SK-MEL-5 (cell line): ENCODE data around the gene MLLT6. TPM values are rescaled to one million over a fixed set of nuclear protein-coding genes. Genes with fewer than 3 reads are reported as not detected.

Source experiments
- DNase-seq: peaks from one replicate; pipeline ENCODE4 v3.0.0-alpha.2; 2016; ENCODE audit warnings: low read depth, low spot score
- in situ Hi-C: cut with HindIII; loops from 2 replicates; pipeline ENCODE4 v1.10.0; 2016; ENCODE audit warnings: low sequenced_read_pairs, high pct_unique_total_duplicates, low pct_unique_long_range_greater_than_20kb
- total RNA-seq: library from RNA; depleted of rRNA; stranded (reverse); fragments of >200 nt; shearing (Covaris generic); gene quantifications from 2 replicates; pipeline ENCODE4 v1.2.3, GENCODE V29; 2014

The MLLT6 gene
- total RNA-seq, 1 experiment from 2014 or later = 18.7 TPM

DNA sequence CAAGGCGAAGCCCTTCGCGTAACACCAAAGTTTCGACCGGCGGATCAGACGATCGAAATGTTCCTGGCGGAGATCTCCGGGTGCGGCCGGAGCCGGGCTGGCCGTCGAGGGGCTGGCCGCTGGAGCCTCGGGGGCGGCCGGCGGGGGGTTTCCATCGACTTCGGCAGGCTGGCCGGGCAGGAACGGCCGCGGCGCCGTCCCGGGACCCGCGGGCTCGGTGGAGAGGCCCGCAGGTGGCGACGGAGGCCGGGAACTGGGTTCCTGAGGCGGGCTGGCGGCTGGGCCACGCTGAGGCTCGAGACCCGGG is 31.4 kb upstream of the MLLT6 start:
- in situ Hi-C loops = no loop called here
- DNase-seq = no peak

DNA sequence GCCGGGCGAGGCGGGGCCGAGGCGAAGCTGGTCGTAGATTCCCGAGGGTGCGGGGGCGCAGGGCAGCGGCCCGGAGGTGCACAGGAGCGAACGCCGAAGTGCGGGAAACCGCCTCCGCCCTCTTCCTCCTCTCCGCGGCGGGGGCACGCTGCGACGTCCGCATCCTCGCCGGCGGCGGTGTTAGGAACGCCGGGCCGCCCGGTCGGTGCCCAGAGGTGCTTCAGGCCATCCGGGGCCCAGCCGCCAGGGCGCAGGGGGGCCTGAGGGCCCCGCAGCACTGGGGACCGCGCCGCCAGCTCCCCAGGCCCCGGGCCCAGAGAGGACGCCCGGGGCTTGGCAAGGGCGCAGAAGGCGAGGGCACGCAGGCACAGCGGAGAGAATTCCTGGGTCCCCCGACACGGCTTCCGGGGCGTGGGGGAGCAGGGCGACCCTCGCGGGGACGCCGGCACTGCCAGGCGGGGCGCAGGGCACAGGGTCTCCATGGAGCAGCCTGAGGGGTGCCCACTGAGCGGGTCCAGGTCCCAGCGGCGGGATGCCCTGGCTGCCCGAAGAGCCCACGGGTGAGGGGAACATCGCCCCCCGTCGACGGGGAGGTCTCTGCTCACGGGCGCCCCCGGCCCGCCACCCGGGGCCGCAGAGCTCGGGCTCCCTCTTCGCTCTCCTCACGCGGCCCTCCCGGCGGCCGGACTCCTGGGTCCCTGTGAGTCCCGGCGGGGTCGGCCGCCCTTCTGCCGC is 30.9 kb upstream of the MLLT6 start:
- DNase-seq = no peak
- in situ Hi-C loops = no loop called here

DNA sequence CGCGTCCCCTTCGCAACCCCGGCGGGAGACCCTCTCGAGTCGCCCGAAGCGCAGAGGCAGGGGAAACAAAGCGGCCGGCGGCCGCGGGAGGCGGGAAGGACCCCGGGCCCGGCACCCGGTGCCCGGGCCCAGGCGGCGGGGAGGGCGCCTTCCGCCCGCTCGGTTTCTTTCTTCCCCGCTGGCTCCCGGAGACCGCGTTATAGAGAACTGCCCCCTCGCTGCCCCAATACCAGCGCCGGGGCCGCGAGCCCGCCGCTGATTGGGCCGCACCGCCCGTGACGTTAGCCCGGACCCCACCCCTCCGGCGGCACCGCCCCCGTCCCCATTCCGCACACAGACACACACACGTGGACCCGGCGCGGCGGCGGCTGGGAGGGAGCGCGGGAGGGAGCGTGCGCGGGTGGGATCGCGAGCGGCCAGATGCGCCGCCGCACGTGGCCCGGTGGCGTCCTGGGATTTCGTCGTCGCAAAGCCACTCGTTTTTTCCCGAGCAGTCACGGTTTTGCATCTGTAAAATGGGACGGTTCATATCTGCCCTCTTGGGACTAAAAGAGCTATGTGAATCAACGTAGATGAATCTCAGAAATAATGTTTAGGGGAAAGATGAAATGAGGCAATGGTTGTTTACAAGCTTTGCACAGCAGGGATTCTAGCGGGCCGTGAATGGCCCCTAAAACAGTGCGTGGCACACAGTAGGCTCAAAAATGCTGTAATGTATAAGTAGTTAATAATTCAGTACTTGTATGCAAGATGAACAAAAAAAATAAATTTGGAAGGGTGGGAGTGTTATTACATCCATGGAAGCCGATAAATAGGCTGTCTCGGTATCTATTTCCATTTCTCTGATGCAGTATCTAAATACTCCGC is 30.1 kb upstream of the MLLT6 start, which contains the start of gene EPOP:
EPOP (minus strand) TSS at position 209 of the 867 bp plus-strand sequence. CDS start 462 bp downstream, outside the sequence.
- peak; percentile 87 for DNase-seq
- in situ Hi-C loops = no loop called here

DNA sequence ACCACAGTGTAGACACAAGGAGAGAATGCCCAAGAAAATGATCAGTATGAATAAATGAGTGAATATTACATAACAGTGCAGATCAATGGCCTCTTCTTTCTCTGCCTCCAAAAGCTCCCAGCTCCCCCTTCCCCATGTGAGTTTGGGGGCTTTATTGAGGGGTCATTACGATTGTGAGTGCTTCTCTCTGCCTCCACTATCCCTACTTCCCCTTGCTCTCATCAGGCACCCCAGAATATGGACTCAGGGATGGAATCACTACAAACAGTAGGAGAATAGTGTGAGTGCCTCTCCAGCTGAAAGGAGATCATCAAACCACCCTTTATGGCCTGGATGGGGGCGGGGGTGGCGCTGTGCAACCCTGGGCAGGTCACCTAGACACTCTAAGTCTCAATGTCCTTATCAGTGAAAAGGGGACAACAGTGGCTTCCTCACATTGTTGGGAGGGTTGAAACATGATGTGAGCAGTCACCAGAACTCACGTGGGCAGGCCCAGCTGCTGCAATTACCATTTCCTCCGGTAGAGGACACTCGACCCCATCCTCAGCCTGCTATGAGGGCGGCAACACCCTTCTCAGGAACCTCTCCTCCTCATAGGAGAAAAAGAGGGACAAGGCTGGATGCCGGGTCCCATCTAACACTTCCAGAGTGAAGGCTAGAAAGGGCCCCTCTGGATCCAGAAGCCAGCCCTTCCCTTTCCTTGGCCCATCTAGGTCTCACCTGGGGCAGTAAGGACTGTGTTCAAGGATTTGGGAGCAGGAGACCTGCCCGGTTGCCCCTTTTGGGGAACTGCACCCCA is 28.2 kb upstream of the MLLT6 start:
- DNase-seq = peak; percentile 89
- in situ Hi-C loops = no loop called here

DNA sequence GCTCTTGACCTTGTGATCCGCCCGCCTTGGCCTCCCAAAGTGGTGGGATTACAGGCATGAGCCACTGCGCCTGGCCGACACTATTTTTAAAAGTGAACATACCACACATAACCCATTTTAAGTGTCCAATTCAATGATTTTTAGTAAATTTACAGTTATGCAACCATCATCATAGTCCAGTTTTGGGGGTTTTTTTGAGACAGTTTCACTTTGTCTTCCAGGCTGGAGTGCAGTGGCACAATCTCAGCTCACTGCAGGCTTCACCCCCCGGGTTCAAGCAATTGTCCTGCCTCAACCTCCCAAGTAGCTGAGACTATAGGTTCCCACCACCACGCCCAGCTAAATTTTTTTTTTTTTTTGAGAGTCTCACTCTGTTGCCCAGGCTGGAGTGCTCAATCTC is 27.3 kb upstream of the MLLT6 start:
- in situ Hi-C loops = no loop called here
- DNase-seq = no peak

DNA sequence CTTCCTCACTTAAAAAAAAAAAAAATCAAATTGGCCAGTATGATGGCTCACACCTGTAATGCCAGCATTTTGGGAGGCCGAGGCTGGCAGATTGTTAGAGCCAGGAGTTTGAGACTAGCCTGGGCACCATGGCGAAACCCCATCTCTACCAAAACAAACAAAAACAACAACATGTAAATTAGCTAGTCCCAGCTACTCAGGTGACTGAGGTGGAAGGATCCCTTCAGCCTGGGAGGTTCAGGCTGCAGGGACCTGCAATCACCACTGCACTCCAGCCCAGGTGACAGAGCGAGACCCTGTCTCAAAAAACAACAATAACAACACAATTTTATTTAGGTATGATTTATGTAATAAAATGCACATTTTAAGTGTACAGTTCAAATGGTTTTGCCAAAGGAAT is 24.0 kb upstream of the MLLT6 start:
- in situ Hi-C loops = no loop called here
- DNase-seq = no peak

DNA sequence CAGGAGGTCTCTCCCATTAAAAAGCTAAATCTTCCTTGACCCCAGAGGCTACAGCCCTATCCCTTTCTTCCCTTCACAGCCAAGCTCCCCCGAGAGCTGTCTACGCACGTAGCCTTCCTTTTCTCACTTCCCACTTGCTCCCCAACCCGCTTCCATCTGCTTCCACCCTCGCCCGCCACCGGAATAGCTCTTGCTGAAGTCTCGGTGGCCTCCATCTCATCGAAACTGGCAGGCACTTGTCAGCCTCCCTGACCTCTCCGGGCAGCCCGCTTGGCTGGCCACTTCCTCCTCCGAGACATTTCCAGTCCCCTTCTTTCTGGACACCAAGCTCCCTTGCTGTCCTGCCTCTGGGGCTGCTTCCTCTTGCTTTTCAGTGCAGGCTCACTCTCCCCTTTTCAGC is 19.6 kb upstream of the MLLT6 start:
- in situ Hi-C loops = no loop called here
- DNase-seq = no peak

DNA sequence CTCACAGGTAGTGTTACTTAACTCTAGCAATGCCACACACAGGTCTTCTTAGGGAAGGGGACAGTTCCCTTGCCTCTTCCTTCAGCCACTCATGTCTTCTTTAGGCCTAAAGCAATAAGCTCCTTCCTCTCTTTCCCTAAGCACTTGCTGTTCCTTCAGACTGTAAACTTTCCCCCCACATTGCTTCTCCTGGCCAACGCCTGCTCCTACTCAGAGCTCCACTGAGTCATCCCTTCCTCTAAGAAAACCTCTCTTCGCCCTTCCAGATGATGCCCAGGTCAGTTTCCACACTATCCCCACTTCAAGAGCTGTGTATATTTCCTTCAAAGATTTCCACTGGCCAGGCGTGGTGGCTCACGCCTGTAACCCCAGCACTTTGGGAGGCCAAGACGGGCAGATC is 17.8 kb upstream of the MLLT6 start:
- in situ Hi-C loops = no loop called here
- no peak for DNase-seq

DNA sequence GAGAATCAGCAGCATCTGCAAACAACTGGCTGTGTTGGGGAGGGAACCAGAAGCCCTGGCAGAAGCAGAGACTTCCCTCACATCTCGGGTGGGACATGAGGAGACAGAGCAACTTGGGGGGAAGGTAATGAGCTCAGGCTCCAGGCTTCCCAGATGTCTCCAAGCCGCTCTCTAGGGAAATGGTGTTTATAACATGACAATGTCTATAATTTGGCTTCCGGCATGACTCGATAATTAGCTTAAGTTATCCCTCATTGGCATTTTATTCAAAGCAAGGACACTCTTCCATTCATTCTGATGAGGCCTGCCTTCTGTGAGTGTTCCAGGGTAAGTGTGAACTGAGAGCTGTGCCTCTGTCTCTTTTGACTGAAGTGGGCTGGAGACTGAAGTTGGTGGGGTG is 14.7 kb upstream of the MLLT6 start:
- DNase-seq = no peak
- in situ Hi-C loops = no loop called here

DNA sequence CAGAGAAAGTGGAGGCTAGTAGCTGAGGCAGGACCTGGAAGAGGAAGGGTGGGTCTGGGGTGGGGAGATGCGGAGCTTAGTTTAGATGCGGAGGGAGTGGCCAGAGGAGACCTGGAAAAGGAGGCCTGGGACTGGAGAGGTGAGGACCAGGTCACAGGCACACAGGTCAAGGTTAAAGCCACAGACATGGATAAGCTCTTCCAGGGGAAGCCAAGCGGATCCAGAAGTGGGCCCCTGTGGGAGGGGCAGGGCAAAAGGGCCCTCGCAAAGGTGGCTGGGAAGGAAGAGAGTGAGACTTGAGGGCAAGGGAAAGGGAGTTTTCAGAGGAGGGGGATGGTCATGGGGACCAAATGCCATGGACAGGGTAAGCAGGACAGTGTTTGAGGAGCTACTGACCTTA is 13.9 kb upstream of the MLLT6 start:
- in situ Hi-C loops = no loop called here
- DNase-seq = no peak

DNA sequence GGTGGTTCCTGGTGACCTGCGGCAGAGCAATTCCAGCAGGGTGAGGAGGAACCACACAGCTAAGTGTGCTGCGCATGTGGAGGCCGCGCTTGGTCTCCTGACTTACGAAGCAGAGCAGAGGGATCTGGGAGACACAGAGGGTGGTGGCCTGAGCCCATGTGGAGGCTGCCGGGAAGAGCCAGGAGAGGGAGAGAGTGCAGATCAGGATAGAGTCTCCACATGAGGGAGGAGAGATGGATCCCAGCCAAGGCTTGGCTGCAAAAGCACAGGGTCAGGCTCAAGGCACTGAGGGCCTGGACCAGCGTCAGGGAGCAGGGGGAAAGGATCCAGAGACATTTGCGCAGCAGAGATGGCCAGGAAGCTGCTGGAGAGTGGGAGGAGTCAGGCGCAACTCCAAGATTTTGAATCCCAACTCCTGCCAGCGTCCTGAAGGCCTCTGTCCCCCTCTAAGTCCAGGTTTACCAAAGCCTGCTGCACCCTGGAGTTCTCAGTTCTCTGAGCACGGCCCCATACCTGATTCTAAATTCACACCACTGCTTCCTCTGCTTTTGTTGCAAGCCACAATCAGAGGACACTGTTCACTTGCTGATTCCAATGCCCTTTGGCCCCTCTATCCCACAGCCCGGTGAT is 11.3 kb upstream of the MLLT6 start:
- no peak for DNase-seq
- in situ Hi-C loops = no loop called here

DNA sequence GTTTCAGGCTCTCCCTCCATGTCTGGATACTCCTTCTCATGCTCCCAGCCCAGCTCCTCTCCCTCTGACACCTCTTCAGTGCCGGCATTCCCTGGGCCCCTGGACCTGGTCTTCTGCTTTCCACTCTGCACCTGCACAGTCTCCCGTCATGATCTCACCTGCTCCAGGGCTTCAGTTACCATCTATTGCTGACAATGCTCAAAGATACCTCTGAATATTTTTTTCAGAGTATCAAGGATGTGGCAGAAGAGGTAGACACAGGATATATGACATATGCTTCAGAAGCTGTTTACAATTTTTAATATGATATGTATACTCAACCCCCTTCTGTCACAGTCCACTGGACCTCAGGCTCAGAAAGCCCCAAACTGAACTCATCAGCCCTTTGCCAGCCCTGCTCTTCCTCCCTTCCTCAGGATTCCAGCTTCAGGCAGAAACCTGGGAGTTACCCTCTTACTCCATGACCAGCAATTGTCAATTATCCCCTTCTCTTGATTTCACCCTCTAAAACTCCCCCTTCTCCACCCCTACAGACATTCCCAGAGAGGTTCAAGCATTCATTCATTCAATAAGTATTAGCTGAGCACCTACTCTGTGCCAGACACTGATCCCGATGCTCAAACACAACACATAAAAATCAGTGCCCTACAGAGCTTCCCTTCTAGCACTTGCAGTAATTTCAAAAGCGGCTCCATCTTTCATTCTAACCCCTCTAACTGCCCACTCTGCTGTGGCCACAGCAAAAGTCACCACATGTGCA is 7.8 kb upstream of the MLLT6 start:
- DNase-seq = no peak
- in situ Hi-C loops = no loop called here

DNA sequence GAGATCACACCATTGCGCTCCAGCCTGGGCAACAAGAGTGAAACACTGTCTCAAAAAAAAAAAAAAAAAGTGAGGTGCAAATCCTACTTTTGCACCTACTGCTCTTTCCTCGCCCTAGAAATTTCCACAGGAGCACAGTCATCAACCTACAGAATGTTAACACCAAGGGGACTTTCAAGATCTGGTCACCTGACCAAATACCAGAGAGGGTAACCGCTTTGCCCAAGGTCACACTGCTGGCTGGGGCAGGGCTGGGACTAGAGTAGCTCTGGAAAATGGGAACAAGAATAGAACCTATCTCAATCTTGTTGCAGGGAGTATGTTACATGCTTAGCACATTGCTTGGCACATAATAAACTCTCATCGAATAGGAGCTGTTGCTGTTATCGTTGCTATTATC is 6.3 kb upstream of the MLLT6 start:
- in situ Hi-C loops = no loop called here
- DNase-seq = no peak

DNA sequence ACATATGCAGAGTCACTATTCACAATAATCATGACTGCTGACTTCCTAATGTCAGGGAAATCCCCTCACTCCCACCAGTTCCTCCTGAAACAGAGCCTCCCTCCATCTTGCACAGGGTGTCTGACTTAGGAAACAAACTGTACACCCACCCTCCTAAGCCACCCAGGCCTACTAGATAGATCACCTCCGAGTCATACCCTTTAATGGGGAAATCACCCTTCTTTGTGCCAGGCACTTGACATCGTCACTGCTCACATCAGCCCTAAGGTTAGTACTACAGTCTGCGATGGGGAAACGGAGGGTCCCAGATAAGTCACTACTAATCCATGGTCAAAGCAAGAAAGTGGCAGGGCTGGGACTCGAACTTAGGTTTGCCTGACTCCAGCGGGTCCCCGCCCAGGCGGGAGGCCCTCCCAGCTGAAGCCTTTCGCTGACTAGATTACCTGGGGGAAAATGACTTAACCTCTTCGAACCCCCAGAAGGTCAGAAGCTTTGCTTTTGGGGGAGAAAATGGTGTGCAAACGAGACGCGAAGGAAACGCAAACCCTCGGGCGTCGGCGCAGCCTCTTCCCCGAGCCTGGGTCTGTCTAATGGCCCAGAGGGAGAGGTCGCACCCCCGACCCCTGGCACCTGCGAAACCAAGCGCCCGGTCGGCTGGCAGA is 3.4 kb upstream of the MLLT6 start:
- DNase-seq = peak; percentile 27
- in situ Hi-C loops = no loop called here

DNA sequence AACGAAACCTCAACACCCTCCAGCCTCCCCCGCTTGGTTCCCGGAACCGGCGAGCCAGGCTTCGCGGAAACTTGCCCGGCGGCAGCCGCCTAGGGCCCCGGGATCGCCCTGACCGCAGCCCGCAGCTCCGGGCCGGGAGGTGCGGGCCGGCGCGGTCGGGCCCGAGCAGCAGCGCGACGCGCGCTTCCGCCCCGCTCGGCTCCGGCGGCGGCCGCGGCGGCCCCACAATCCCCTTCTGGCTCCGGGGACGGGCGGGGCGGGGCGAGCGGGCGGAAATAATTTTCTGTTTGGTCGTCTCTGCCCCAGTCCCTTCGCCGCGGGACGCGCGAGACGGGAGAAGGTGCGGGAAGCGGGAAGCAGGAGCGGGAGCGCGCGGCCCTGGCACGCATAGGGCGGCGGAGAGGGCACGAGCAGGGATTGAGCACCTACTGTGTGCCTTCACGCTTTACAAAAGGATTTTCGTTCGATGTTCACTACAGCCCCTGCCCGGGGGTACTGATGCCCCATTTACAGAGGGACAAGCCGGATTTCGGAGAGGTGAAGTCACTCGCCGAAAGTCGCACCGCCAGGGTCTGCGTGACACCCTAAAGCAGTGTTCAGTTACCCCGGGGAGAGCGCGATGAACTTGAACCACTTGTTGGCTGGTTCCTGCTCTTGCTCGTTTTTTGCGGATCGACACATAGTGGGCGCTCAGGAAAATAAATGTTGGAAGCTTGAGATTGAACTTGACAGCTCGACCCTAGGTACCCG is 2.7 kb upstream of the MLLT6 start:
- in situ Hi-C loops = no loop called here
- DNase-seq = peak; percentile 80
